ENCODE data around the gene EAPP. TPM values are rescaled to one million over a fixed set of nuclear protein-coding genes. Genes with fewer than 3 reads are reported as not detected.
"Not testable (repeated sequence)": the region's sequence is repeated elsewhere in the genome, so short reads cannot be mapped to it uniquely, and the experiment has no call there.

Gene EAPP
- total RNA-seq, 1 donor from 2014 or later, result 23.0 TPM

- ATAC-seq, result not testable (repeated sequence)
Observed at GRCh38 chr14:34538096-34538495, 1.4 kb downstream of the EAPP start.

DNA sequence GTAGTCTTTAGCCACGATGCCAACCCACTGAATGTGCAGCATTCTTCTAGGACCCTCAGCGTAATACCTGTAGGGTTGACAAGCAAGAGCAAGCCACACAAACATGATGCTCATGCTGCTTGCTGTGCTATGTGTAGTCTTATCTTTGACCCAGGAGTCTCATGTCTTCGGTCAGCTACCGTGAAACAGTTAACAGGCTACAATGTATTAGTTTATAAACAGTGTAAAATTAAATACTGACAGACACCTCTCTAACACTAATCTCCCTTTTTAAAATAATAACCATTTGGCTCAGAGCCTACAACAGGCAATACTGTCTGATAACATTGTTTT lies 1.9 kb downstream of the EAPP start:
- ATAC-seq, result no peak

GRCh38 chr14:34536951-34537676 lies 2.4 kb downstream of the EAPP start:
- no peak for ATAC-seq

DNA sequence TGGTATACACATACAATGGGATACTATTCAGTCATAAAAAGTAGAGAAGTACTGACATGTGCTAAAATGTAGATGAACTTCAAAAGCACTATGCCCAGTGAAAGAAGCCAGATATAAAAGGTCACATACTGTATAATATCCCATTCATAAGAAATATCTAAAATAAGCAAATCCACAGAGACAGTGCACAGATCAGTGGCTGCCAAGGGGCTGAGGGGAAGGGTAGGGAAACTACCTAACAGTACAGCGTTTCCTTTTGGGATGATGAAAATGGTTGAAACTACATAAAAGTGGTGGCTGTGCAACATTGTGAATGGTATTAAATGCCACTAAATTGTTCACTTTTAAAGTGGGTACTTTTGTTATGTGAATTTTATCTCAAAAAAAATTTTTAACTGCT lies 11.9 kb downstream of the EAPP start:
- ATAC-seq, result no peak

GRCh38 chr14:34524216-34524615 lies 15.3 kb downstream of the EAPP start:
- ATAC-seq, result not testable (repeated sequence)

GRCh38 chr14:34522496-34522895 lies 17.0 kb downstream of the EAPP start:
- ATAC-seq, result no peak

GRCh38 chr14:34521071-34521470 lies 18.4 kb downstream of the EAPP start:
- not testable (repeated sequence) for ATAC-seq

- ATAC-seq, result peak; percentile 63
Observed at GRCh38 chr14:34520304-34520970, 19.1 kb downstream of the EAPP start.

GRCh38 chr14:34507884-34508283 lies 31.6 kb downstream of the EAPP start:
- no peak for ATAC-seq

GRCh38 chr14:34507459-34507858 lies 32.0 kb downstream of the EAPP start:
- ATAC-seq, result no peak

- not testable (repeated sequence) for ATAC-seq
Observed at GRCh38 chr14:34505124-34505491, 34.4 kb downstream of the EAPP start.

DNA sequence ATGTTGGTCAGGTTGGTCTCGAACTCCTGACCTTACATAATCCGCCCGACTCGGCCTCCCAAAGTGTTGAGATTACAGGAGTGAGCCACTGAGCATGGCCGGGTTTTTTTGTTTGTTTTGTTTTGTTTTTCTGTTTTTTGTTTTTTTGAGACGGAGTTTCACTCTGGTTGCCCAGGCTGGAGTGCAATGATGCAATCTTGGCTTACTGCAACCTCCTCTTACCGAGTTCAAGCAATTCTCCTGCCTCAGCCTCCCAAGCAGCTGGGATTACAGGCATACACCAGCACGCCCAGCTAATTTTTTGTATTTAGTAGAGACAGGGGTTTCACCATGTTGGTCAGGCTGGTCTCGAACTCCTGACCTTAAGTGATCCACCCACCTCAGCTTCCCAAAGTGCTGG lies 35.5 kb downstream of the EAPP start:
- not testable (repeated sequence) for ATAC-seq

DNA sequence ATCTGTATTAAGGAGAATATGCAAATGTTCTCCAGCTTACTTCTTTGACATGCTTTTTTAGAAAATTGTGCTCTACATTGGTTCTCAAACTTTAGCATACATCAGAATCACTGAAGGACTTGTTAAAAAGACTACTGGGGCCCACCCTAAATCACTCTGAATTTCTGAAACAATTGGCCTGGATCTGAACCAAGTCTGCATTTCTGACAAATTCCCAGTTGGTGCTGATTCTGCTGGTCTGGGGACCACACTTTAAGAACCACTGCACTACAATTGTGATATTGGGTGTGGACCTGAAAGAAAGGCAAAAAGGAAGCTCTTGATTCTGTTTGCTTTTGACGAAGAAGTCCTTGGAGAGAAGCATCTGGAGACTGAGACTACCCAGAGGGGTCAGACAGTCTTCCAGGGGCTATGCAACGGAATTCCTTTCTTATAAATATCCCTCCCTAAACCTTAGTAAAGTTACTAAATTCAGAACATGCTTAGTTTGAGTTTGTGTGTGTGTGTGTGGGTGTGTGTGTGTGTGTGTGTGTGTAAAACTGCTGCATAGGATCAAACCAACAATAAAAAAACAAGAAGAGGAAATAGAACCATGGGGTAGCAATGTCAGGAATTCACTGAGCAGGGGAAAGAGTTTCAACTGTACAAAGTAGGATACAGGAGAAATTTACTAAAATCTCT lies 36.8 kb downstream of the EAPP start:
- ATAC-seq, result no peak

DNA sequence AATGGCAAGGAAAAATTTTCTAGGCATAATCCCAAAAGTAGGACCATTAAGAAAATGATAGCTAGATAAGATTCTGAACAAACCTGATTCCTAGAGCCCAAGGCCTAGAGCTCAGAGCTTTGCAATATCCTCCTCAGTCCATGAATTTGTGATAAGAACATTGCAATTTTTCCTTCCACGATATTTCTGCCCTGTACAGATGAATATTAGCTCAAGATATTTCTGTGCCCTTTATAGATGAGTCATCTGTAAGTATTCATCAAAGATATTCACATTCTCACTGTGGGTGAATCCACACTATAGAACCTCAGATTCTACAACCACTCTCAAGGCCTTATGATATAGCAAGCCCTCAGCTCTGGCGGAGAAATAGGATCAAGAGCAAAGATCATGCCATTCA lies 37.5 kb downstream of the EAPP start:
- ATAC-seq, result no peak

DNA sequence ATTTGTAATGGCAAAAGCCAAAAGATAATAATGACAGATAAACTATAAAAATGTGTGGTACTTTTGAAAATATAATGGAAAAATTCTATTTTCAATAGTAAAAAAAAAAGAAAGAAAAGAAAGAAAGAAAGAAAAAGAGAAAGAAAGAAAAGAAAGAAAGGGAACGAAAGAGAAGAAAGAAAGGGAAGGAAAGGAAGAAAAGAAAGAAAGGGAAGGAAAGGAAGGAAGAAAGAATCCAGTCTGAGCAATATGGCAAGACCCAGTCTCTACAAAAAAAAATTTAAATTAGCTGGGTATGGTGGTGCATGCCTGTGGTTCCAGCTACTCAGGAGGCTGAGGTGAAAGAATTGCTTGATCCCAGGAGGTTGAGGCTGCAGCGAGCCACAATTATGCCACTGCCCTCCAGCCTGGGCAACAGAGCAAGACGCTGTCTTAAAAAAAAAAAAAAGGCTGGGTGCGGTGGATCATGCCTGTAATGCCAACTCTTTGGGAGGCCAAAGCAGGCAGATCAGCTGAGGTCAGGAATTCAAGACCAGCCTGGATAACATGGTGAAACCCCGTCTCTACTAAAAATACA lies 38.4 kb downstream of the EAPP start:
- no peak for ATAC-seq

DNA sequence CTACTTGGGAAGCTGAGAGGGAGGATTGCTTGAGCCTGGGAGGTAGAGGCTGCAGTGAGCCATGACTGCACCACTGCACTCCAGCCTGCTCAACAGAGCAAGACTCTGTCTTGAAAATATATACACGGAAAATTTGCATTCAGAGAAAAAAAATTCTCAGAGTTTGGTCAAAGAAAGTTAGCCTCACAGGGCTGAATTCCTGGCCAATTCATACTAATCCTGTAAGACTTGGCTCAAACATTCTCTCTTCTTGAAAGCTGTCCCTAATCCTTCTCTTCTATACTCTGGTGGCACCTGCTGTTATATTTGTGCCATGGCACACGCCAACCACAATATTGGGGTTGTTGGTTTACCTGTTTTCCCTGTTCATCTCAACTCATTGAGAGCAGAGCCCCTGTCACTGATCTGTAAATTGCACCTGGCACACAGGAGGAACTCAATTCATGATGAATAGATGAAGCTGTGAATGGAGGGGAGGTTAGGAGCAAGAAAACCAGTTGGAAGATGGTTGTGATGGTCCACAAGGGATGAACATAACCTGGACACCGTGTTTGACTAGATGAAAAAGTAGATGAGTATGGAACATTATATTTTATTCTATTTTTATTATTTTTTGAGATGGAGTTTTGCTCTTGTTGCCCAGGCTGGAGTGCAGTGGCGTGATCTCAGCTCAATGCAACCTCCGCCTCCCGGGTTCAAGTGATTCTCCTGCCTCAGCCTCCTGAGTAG lies 40.7 kb downstream of the EAPP start:
- peak; percentile 66 for ATAC-seq

DNA sequence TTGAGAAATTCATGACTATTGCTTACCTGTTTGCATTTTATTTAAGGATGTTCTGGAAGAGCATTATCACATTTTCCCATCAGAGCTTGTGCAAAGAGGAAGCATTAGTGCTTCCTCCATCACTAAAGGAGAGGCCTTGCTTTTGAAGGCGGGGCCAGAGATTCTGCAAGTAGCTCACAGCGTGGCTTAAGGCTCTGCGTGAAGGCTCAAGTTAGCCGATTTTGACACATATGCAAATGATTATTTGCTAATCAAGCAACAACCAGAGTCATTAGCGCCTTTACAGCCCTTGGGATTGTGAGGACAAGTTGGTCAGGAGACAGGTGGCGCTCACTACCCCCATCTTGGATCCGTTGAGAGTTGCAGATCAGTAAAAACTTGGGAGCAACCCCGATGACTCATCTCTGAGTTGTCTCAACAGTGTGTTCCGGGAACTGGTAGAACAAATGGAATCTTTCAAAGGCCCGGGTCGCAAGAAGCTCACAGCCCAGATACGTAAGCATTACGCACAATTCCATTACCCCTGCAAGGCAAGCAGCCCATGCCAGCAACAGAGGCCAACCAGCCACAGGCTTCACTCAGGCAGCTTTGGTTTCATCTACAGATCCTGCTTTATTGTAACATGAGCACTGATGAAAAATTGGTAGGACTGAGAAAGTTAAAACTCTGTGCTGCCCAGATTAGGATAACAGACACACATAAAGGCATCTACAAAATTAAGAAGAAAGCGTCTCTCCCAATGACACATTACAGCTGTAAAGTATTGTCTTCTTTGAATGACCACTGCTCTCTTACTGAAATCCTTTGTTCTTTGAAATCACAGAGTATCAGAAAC lies 42.6 kb downstream of the EAPP start:
- ATAC-seq, result peak; percentile 89

DNA sequence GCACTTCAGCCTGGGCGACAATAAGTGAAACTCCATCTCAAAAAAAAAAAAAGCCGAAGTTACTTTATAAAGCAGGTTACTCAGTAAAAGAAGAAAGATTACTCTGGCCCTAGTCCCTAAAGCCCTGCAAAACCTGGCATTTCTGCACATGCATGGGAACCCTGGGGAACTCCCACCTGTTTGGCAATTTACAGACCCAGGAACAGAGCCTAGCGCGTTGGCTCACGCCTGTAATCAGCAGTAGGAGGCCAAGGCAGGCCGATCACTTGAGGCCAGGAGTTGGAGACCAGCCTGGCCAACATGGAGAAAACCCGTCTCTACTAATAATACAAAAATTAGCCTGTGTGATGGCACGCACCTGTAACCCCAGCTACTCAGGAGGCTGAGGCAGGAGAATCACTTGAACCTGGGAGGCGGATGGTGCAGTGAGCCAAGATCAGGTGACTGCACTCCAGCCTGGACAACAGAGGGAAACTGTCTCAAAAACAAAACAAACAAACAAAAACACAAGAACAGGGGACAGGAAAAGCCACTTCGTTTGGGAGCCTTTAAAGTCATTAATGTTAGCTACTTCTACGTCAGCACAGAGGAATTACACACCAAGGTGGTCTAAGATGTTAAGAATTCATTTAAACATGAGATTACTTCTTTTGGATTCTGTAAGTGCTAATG lies 43.4 kb downstream of the EAPP start:
- ATAC-seq, result peak; percentile 26

DNA sequence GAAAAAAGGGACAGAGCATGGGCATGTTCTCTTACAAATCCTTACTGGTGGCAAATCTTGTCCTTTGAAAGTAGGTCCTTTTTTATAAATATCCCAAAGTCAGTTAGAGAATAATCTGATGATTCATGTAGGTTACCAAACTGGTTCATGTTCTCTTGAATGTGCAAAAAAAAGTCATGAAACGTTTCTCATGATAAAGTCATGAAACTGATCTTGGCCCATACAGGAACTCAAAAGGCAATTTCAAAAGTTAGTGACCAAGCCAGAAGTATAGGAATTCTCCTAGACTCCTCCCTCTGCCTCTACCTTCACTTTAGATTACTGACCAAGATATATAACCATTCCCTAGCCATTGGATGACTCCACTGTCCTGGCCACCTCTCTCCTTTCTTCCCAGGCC lies 50.2 kb downstream of the EAPP start:
- ATAC-seq, result peak; percentile 62

DNA sequence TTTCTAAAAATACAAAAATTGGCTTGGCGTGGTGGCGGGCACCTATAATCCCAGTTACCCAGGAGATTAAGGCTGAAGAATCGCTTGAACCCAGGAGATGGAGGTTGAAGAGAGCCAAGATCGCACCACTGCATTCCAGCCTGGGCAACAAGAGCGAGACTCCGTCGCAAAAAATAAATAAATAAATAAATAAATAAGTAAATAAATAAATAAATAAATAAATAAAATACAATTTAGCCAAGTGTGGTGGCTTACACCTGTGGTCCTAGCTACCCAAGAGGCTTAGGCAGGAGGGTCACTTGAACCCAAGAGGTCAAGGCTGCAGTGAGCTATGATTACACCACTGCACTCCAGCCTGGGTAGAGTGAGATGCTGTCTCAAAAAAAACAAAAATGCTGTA lies 51.0 kb downstream of the EAPP start:
- ATAC-seq, result no peak

DNA sequence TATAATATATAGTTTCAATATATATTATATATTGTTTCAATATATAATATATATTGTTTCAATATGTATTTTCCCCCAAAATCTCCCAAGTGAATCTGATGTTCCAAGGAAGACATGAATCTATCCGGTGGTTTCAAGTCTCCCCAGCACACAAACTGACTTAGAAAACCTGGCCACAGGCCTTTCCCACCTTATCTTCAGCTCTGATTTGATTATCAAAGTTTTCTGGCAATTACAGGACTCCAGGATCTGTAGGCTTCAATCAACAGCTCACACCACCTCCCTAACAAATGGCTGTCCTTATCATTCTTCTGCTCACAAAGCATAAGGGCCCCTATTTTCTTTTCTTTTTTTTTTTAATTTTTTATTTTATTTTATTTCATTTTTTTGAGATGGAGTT lies 54.8 kb downstream of the EAPP start:
- ATAC-seq, result no peak

Data from esophagus mucosa (tissue), 1 donor.